H1 (cell line): Measurements from ENCODE around the gene UGT2B11. TPM values are rescaled to one million over a fixed set of nuclear protein-coding genes. Genes with fewer than 3 reads are reported as not detected.
"Not testable (repeated sequence)": the region's sequence is repeated elsewhere in the genome, so short reads cannot be mapped to it uniquely, and the experiment has no call there.

Experiments used
- CTCF ChIA-PET: fragments of 300-600 bp; sonication (Branson Sonifier 250); formaldehyde crosslinking; loops from one replicate; lab custom pipeline; 2021; ENCODE audit not compliant: partially characterized antibody; lab: Charles Lee
- POLR2A ChIA-PET: fragments of 300-600 bp; sonication (Branson Sonifier 250); formaldehyde crosslinking; loops from one replicate; lab custom pipeline; 2021; ENCODE audit warnings: inconsistent platforms; ENCODE audit not compliant: partially characterized antibody; lab: Charles Lee
- DNase-seq, 2 experiments: peaks; one replicate each; pipeline versions ENCODE4 v3.0.0 to v3.0.0-alpha.2; 2010 to 2022; ENCODE audit warnings: low spot score in 2 of 2, low read depth in 1 of 2, mixed read lengths in 1 of 2
- FAIRE-seq: peaks from 2 replicates; lab custom pipeline; 2011; peaks lifted over from hg19 to GRCh38; lab: Jason Lieb, UNC
- H2AFZ ChIP-seq: 2 replicates; pipeline ENCODE4 v1.8.1; 2012; ENCODE audit warnings: low read length, inconsistent platforms
- H2AK5ac ChIP-seq: 2 replicates; pipeline ENCODE4 v1.6.1; 2013; ENCODE audit warnings: low read depth, low read length
- H2BK120ac ChIP-seq: replicated peaks from 2 replicates; pipeline ENCODE3; 2013; ENCODE audit warnings: low read depth, low read length, inconsistent platforms
- H2BK12ac ChIP-seq: 2 replicates; pipeline ENCODE4 v1.6.1; 2013; ENCODE audit warnings: low read depth, low read length
- H2BK15ac ChIP-seq: 2 replicates; pipeline ENCODE4 v1.6.1; 2013; ENCODE audit warnings: low read length
- H2BK20ac ChIP-seq: 2 replicates; pipeline ENCODE4 v1.6.1; 2013; ENCODE audit warnings: low read length
- H2BK5ac ChIP-seq: 2 replicates; pipeline ENCODE4 v1.6.1; 2013; ENCODE audit warnings: low read depth, low read length
- H3K14ac ChIP-seq: 2 replicates; pipeline ENCODE4 v1.6.1; 2013; ENCODE audit warnings: inconsistent platforms; ENCODE audit not compliant: insufficient read length
- H3K18ac ChIP-seq: 2 replicates; pipeline ENCODE4 v1.6.1; 2013; ENCODE audit warnings: low read length; ENCODE audit errors: extremely low read depth
- H3K23ac ChIP-seq: 2 replicates; pipeline ENCODE4 v1.6.1; 2013; ENCODE audit warnings: inconsistent platforms; ENCODE audit not compliant: insufficient read length
- H3K23me2 ChIP-seq: 2 replicates; pipeline ENCODE4 v1.6.1; 2013; ENCODE audit warnings: low read depth, low read length
- H3K27ac ChIP-seq: 2 replicates; pipeline ENCODE4 v1.6.1; 2011; ENCODE audit warnings: low read depth, low read length, inconsistent platforms
- H3K27me3 ChIP-seq, 4 experiments: replicated peaks in 1 of 4; 1 replicate in 1 of 4; 2 replicates in 3 of 4; pipeline versions ENCODE4 v1.6.1 to v1.8.1; 2011 to 2013; ENCODE audit warnings: low read length in 3 of 4, mild to moderate bottlenecking in 3 of 4, inconsistent platforms in 2 of 4, mixed read lengths in 2 of 4, moderate library complexity in 1 of 4; ENCODE audit not compliant: control insufficient read depth in 3 of 4, insufficient read depth in 3 of 4; ENCODE audit errors: extremely low read depth in 1 of 4
- H3K36me3 ChIP-seq, 4 experiments: 2 replicates each; pipeline versions ENCODE4 v1.6.1 to v1.8.1; 2011 to 2013; ENCODE audit warnings: mild to moderate bottlenecking in 4 of 4, low read length in 3 of 4, moderate library complexity in 2 of 4, control low read depth in 1 of 4, inconsistent platforms in 1 of 4; ENCODE audit not compliant: insufficient read depth in 4 of 4, control insufficient read depth in 2 of 4
- H3K4ac ChIP-seq: replicated peaks from 2 replicates; pipeline ENCODE3; 2013; ENCODE audit warnings: low read length, low read depth, mixed read lengths, inconsistent platforms; ENCODE audit not compliant: insufficient read length
- H3K4me1 ChIP-seq, 4 experiments: replicated peaks in 1 of 4; 1 replicate in 1 of 4; 2 replicates in 3 of 4; pipeline versions ENCODE4 v1.6.1 to v1.8.1; 2011 to 2013; ENCODE audit warnings: low read length in 3 of 4, inconsistent platforms in 2 of 4, mixed read lengths in 1 of 4; ENCODE audit not compliant: insufficient read depth in 4 of 4, control insufficient read depth in 3 of 4
- H3K4me2 ChIP-seq, 2 experiments: 2 replicates each; pipeline versions ENCODE4 v1.6.1 to v1.8.1; 2011 to 2013; ENCODE audit warnings: low read depth in 2 of 2, low read length in 2 of 2, control low read depth in 1 of 2, inconsistent platforms in 1 of 2, mild to moderate bottlenecking in 1 of 2; ENCODE audit not compliant: insufficient read depth in 1 of 2
- H3K4me3 ChIP-seq, 4 experiments: fragments of 200-600, 300-600 bp in 1 of 4; sonication (generic), shearing (Covaris generic), sonication (Bioruptor Twin) in 1 of 4; 2 replicates each; pipeline versions ENCODE4 v1.5.1 to v1.8.1; 2011 to 2016; ENCODE audit warnings: low read length in 4 of 4, low read depth in 3 of 4, control low read depth in 2 of 4, inconsistent platforms in 2 of 4, mild to moderate bottlenecking in 2 of 4, mixed read lengths in 1 of 4, moderate library complexity in 1 of 4; ENCODE audit not compliant: insufficient read depth in 2 of 4; ENCODE audit errors: extremely low read depth in 1 of 4
- H3K56ac ChIP-seq: replicated peaks from 2 replicates; pipeline ENCODE3; 2013; ENCODE audit warnings: low read depth, mild to moderate bottlenecking, mixed read lengths, low read length, inconsistent platforms; ENCODE audit not compliant: insufficient read length
- H3K79me1 ChIP-seq: 2 replicates; pipeline ENCODE4 v1.6.1; 2013; ENCODE audit warnings: low read depth, low read length, control low read depth
- H3K79me2 ChIP-seq, 2 experiments: 2 replicates each; pipeline versions ENCODE4 v1.6.1 to v1.8.1; 2012 to 2013; ENCODE audit warnings: low read length in 2 of 2, mild to moderate bottlenecking in 2 of 2, inconsistent platforms in 1 of 2; ENCODE audit not compliant: insufficient read depth in 2 of 2, control insufficient read depth in 1 of 2
- H3K9ac ChIP-seq, 4 experiments: replicated peaks in 1 of 4; 1 replicate in 1 of 4; 2 replicates in 3 of 4; pipeline versions ENCODE4 v1.6.1 to v1.8.1; 2011 to 2013; ENCODE audit warnings: low read depth in 3 of 4, low read length in 3 of 4, control low read depth in 2 of 4, mild to moderate bottlenecking in 2 of 4, moderate library complexity in 2 of 4, inconsistent platforms in 1 of 4; ENCODE audit errors: extremely low read depth in 1 of 4
- H3K9me3 ChIP-seq, 2 experiments: 2 replicates each; pipeline versions ENCODE4 v1.6.1 to v1.8.1; 2012 to 2013; ENCODE audit warnings: mild to moderate bottlenecking in 2 of 2, moderate library complexity in 2 of 2, control low read depth in 1 of 2, inconsistent platforms in 1 of 2, low read depth in 1 of 2, low read length in 1 of 2, mixed read lengths in 1 of 2; ENCODE audit not compliant: insufficient read depth in 2 of 2
- H4K20me1 ChIP-seq, 2 experiments: replicated peaks in 1 of 2; 2 replicates each; pipeline versions ENCODE3 to v1.8.1; 2011 to 2013; ENCODE audit warnings: inconsistent platforms in 2 of 2, low read length in 2 of 2, mild to moderate bottlenecking in 1 of 2; ENCODE audit not compliant: insufficient read depth in 2 of 2, control insufficient read depth in 1 of 2
- H4K5ac ChIP-seq: 2 replicates; pipeline ENCODE4 v1.6.1; 2013; ENCODE audit warnings: low read length, low read depth, mixed read lengths, inconsistent platforms; ENCODE audit not compliant: insufficient read length
- H4K8ac ChIP-seq: 2 replicates; pipeline ENCODE4 v1.8.0; 2013; ENCODE audit warnings: mild to moderate bottlenecking, moderate library complexity, low read length, inconsistent platforms; ENCODE audit not compliant: insufficient read depth; ENCODE audit errors: extremely low read depth
- H4K91ac ChIP-seq: replicated peaks from 2 replicates; pipeline ENCODE3; 2013; ENCODE audit warnings: low read length, mixed read lengths, inconsistent platforms; ENCODE audit not compliant: insufficient read length
- WGBS, 2 experiments: shearing (Covaris generic) in 1 of 2; methylation state at CpG; one replicate each; pipeline versions ENCODE4 v1.1.6 to v1.1.7; 2013 to 2015; ENCODE audit warnings: low lambda C conversion rate in 2 of 2, mixed read lengths in 2 of 2, inconsistent platforms in 1 of 2, low coverage in 1 of 2, missing lambda C conversion rate in 1 of 2; ENCODE audit not compliant: insufficient replicate concordance in 2 of 2, insufficient coverage in 1 of 2, insufficient read length in 1 of 2; ENCODE audit errors: extremely low coverage in 1 of 2, missing lambda C conversion rate in 1 of 2; 5-methylcytosine and 5-hydroxymethylcytosine counted together
- polyA plus RNA-seq, 7 experiments: library from polyadenylated mRNA; depleted of rRNA in 3 of 7; stranded (reverse) in 5 of 7; unstranded in 2 of 7; fragments of >200 nt in 5 of 7; fragments of 200-250 nt in 2 of 7; gene quantifications; 1 replicate in 5 of 7; 2 replicates in 1 of 7; 4 replicates in 1 of 7; pipeline versions ENCODE4 v1.2.1 to v1.2.3, GENCODE V29; 2011 to 2013; ENCODE audit warnings: missing spikeins in 2 of 7, mixed read lengths in 2 of 7
- total RNA-seq: library from RNA; stranded (reverse); fragmentation: NEBNext Ultra II Directional; extraction: Animal tissue kit (Norgen Biotek cat#: 25700); gene quantifications from 2 replicates; pipeline ENCODE4 v1.2.1, GENCODE V29; 2021

The UGT2B11 gene
- total and polyA plus RNA-seq, 2 of the 8 experiments (the other 6 are each of a cell fraction or from before 2014, with no cell fraction given) = not detected

- H3K18ac ChIP-seq, H4K8ac ChIP-seq, H3K36me3 ChIP-seq, H3K4ac ChIP-seq, H3K79me2 ChIP-seq, H2AK5ac ChIP-seq, H3K4me3 ChIP-seq, H3K27ac ChIP-seq, H3K79me1 ChIP-seq, H2BK12ac ChIP-seq, POLR2A ChIA-PET, H3K56ac ChIP-seq, H4K20me1 ChIP-seq, H2AFZ ChIP-seq, H3K9me3 ChIP-seq, H2BK20ac ChIP-seq, FAIRE-seq, H3K14ac ChIP-seq, H3K9ac ChIP-seq, H2BK5ac ChIP-seq, DNase-seq, H4K91ac ChIP-seq, H3K27me3 ChIP-seq, H3K23me2 ChIP-seq, H2BK120ac ChIP-seq, H3K4me2 ChIP-seq, H4K5ac ChIP-seq, H3K4me1 ChIP-seq, H2BK15ac ChIP-seq, H3K23ac ChIP-seq: not testable (repeated sequence)
- CTCF ChIA-PET = interaction anchor here (1.0 to 1.1 kb wide), 2 partner anchors 54 to 131 kb away, joined by 3 read pairs; no protein-coding TSS in a partner anchor
- WGBS, 2 experiments = 94% methylated on average over 3 of the region's 3 CpGs; no CpG with 5 or more reads in 1 of the 2 experiments
Observed at GRCh38 chr4:69191905-69192304, 22.6 kb downstream of the UGT2B11 start.

GRCh38 chr4:69190621-69191020 is 23.9 kb downstream of the UGT2B11 start:
- H2BK120ac ChIP-seq, H3K9me3 ChIP-seq, H3K14ac ChIP-seq, H3K9ac ChIP-seq, H3K56ac ChIP-seq, H2BK15ac ChIP-seq, H3K27me3 ChIP-seq, POLR2A ChIA-PET, H3K23me2 ChIP-seq, H3K4ac ChIP-seq, H2AK5ac ChIP-seq, H3K4me3 ChIP-seq, H2BK5ac ChIP-seq, H4K20me1 ChIP-seq, H3K27ac ChIP-seq, H2BK20ac ChIP-seq, H3K36me3 ChIP-seq, H3K4me2 ChIP-seq, H2AFZ ChIP-seq, H4K8ac ChIP-seq, H4K91ac ChIP-seq, CTCF ChIA-PET, H3K23ac ChIP-seq, H3K79me2 ChIP-seq, H2BK12ac ChIP-seq, H3K18ac ChIP-seq, H4K5ac ChIP-seq, H3K4me1 ChIP-seq, FAIRE-seq, H3K79me1 ChIP-seq, DNase-seq: not testable (repeated sequence)
- 82% methylated on average over 1 of the region's 1 CpG; no CpG with 5 or more reads in 1 of the 2 experiments for WGBS, 2 experiments
